ENCODE results near the gene CYFIP2. TPM values are rescaled to one million over a fixed set of nuclear protein-coding genes. Genes with fewer than 3 reads are reported as not detected.

CYFIP2 gene
- total and polyA plus RNA-seq, 8 donors = 14.8 to 162 (median 24.4) TPM

GRCh38 chr5:157336423-157336744, 70.5 kb downstream of the CYFIP2 start:
- no peaks in the 10 kb centered on the region for H3K27me3 ChIP-seq
- no peak for DNase-seq
- no peak for TF ChIP-seq POLR2A (IDR thresholded peaks at IDR 0.05)
- no peak for TF ChIP-seq POLR2AphosphoS5 (IDR thresholded peaks at IDR 0.05)
- TF ChIP-seq EP300 (IDR thresholded peaks at IDR 0.05) = no peak
- no peak for TF ChIP-seq CTCF (IDR thresholded peaks at IDR 0.05)
- no peaks in the 10 kb centered on the region for H3K9me3 ChIP-seq
- H3K4me1 ChIP-seq = peaks cover 0 to 25% (median 15%) of the 10 kb centered on the region in 4 donors
- H3K27ac ChIP-seq = peak overlapping the region in 2 of 5 donors; percentile 53 to 62
- H3K4me3 ChIP-seq = no peak overlapping the region
- intact Hi-C loops (cut with DNase I; ENCODE audit: low total_unique reads) = loop anchor here (10.0 kb wide), 1 partner anchor 378 kb away; no protein-coding TSS in a partner anchor
- peaks cover 5 to 37% (median 28%) of the 10 kb centered on the region in 4 donors for H3K36me3 ChIP-seq
- 53 to 62% (median 58%) methylated on average over 3 of the region's 3 CpGs for WGBS, 5 donors

- WGBS, 5 donors = 84 to 94% (median 92%) methylated on average over 1 of the region's 1 CpG
- Histone ChIP-seq H3K27ac (no peak overlapping the region), H3K27me3 (no peaks in the 10 kb centered on the region), H3K4me1 (peaks cover 0 to 25% (median 15%) of the 10 kb centered on the region in 4 donors), H3K4me3 (no peak overlapping the region), H3K36me3 (peaks cover 0 to 36% (median 20%) of the 10 kb centered on the region in 4 donors), H3K9me3 (no peaks in the 10 kb centered on the region)
- TF ChIP-seq POLR2AphosphoS5 (IDR thresholded peaks at IDR 0.05) (no peak), CTCF (IDR thresholded peaks at IDR 0.05) (no peak), POLR2A (IDR thresholded peaks at IDR 0.05) (no peak), EP300 (IDR thresholded peaks at IDR 0.05) (no peak)
- no peak for DNase-seq
- intact Hi-C loops (cut with DNase I; ENCODE audit: low total_unique reads) = loop anchor here (10.0 kb wide), 1 partner anchor 375 kb away; no protein-coding TSS in a partner anchor
Observed at GRCh38 chr5:157339409-157339808, 73.5 kb downstream of the CYFIP2 start.

- peaks cover 0 to 36% (median 19%) of the 10 kb centered on the region in 4 donors for H3K36me3 ChIP-seq
- 83 to 89% (median 86%) methylated on average over 16 of the region's 16 CpGs for WGBS, 5 donors
- H3K4me1 ChIP-seq = no peaks in the 10 kb centered on the region
- H3K27ac ChIP-seq = no peak overlapping the region
- peak; percentile 28 to 31 for DNase-seq
- H3K9me3 ChIP-seq = no peaks in the 10 kb centered on the region
- H3K4me3 ChIP-seq = no peak overlapping the region
- TF ChIP-seq CTCF (IDR thresholded peaks at IDR 0.05) (peak in 3 of 7 experiments; percentile 15 to 49 (median 43)), POLR2A (IDR thresholded peaks at IDR 0.05) (no peak)
- no peaks in the 10 kb centered on the region for H3K27me3 ChIP-seq
- intact Hi-C loops (cut with DNase I; ENCODE audit: low total_unique reads) = no loop called here
Observed at GRCh38 chr5:157342822-157343402, 77.0 kb downstream of the CYFIP2 start.

- intact Hi-C loops (cut with DNase I; ENCODE audit: low total_unique reads) = no loop called here
- H3K4me3 ChIP-seq = no peak overlapping the region
- no peak for DNase-seq
- WGBS, 5 donors = 76 to 84% (median 82%) methylated on average over 14 of the region's 14 CpGs
- no peaks in the 10 kb centered on the region for H3K27me3 ChIP-seq
- no peaks in the 10 kb centered on the region for H3K9me3 ChIP-seq
- TF ChIP-seq CTCF (IDR thresholded peaks at IDR 0.05) = no peak
- no peak for TF ChIP-seq POLR2A (IDR thresholded peaks at IDR 0.05)
- TF ChIP-seq POLR2AphosphoS5 (IDR thresholded peaks at IDR 0.05) = no peak
- TF ChIP-seq EP300 (IDR thresholded peaks at IDR 0.05) = no peak
- no peaks in the 10 kb centered on the region for H3K4me1 ChIP-seq
- peak overlapping the region in 1 of 5 donors; percentile 22 for H3K27ac ChIP-seq
- peaks cover 0 to 32% (median 17%) of the 10 kb centered on the region in 4 donors for H3K36me3 ChIP-seq
Observed at GRCh38 chr5:157343842-157344790, 78.2 kb downstream of the CYFIP2 start.

Measured in stomach (tissue), 9 donors.